Activated CD4-positive, CD25-positive, alpha-beta regulatory T cell treated with anti-CD3 and anti-CD28 coated beads, Interleukin-2, amount 50 U/mL, for 72 hours (primary cell): ENCODE results near the gene CDC45.

Source experiments
- DNase-seq: peaks from one replicate; pipeline ENCODE4 v3.0.0; 2021

Gene CDC45

GRCh38 chr22:19448076-19448607, 31.6 kb upstream of the CDC45 start:
- peak; percentile 34 for DNase-seq

GRCh38 chr22:19448739-19449421, 30.8 kb upstream of the CDC45 start:
- peak; percentile 49 for DNase-seq

- no peak for DNase-seq
Observed at GRCh38 chr22:19449422-19449767, 30.3 kb upstream of the CDC45 start.

DNA sequence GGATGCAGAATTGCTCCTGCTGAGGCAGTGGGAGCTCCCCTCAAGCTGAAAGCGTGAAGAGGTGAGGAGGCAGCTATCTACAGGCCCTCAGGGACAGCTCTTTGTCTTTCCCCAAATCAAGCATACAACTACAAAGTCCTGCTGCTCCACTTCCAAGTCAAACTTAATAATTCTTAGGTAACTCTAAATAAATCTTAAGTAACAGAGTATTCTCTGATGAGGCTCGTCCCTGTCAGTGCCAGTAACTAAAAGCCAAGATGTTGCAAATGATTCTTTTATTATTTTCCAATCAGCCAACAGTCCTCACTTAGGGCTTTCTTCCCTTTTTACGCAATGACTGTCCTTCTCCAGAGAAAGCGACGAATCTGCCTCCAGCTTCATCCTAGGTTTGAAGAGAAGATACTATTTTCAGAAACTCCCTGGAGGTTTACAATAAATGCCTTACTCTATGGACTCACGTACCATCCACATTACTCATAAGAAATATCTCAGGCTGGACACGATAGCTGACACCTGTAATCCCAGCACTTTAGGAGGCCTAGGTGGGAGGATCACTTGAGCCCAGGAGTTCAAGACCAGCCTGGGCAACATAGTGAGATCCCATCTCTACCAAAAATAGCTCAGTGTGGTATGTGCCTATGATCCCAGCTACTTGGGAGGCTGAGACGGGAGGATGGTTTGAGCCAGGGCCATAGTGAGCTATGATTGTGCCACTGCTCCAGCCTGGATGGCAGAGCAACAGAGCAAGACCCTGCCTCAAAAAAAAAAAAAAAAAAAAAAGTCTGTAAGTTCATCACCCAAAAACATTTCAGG, 29.2 kb upstream of the CDC45 start:
- DNase-seq: no peak

DNA sequence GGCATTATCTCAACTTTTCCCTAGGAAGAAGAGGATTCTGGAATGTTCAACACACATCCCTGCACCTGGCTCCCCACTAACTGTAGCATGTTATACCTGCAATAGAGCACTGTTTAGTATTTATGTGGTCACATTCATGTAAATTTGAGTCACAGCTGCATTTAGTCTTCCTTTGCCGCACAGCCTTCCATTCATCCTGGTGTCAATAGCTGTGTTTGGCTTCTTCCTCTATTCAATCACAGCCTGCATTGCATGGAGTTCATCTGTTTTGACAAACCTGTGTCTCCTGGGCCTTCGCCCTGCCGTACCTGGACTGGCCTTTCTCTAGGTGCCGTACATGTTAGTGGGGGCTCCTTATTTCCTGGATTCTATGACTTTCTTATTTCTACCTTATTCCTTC, 28.1 kb upstream of the CDC45 start:
- DNase-seq: no peak

GRCh38 chr22:19453718-19454117, 26.0 kb upstream of the CDC45 start:
- no peak for DNase-seq

- no peak for DNase-seq
Observed at GRCh38 chr22:19454156-19454555, 25.6 kb upstream of the CDC45 start.

DNA sequence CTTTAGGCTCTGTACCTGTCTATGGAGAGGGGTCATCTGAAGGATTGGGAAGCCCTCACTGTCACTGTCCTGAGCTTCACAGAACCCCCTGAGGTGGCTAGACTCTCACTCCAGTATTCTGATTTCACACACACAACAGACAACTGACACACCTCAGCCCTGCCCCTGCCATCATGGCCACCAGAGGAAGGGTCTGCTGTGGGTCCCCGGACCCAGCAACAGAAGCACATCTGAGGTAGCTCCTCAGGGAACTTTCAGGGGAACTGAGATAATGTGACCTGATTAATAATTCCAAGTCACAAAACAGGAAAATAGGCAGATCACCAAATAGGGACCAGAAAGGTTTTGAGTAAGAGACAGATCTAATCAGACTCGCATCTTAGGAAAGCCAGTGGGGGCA, 24.7 kb upstream of the CDC45 start:
- DNase-seq: no peak

GRCh38 chr22:19455585-19456370, 23.9 kb upstream of the CDC45 start:
- no peak for DNase-seq

GRCh38 chr22:19456541-19456940, 23.2 kb upstream of the CDC45 start:
- no peak for DNase-seq

GRCh38 chr22:19457828-19458428, 21.8 kb upstream of the CDC45 start:
- DNase-seq: no peak

DNA sequence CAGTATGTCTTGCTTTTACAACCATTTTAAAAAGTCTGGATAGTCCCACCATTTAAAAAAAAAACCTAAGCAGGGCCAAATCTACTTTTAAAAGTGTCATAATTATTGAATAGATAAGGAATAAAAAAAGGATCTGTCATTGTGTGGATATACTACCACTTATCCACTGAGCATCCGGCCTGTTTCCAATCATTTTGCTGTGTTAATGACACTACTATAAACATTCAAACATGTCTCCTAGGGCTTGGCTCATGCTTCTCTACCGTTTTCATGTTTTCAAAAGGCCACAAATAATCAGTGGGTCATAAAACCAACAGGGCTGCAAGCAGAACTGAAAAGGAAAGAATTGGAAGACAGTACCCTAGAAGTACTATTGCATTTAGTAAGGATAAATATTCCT, 19.7 kb upstream of the CDC45 start:
- no peak for DNase-seq

DNA sequence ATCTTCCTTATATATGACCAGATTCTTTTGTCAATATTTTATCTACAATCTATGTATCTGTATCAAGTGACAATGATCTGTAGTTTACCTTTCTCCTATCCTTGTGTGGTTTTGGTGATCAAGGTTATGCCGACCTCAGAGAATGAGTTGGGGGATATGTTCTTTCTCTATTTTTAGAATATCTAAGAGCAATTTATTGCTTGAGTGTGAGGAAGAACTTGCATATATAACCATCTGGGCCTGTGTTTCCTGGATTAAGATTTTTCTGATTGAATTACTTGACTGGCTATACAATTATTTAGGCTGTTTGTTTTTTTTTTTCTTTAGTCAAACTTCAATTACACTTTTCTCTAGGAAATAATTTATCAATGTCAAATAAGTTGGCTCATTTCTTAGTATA, 18.2 kb upstream of the CDC45 start:
- DNase-seq: no peak

GRCh38 chr22:19463008-19463407, 16.7 kb upstream of the CDC45 start:
- DNase-seq: no peak

- DNase-seq: no peak
Observed at GRCh38 chr22:19463491-19464469, 15.9 kb upstream of the CDC45 start.

- no peak for DNase-seq
Observed at GRCh38 chr22:19464546-19464945, 15.2 kb upstream of the CDC45 start.

DNA sequence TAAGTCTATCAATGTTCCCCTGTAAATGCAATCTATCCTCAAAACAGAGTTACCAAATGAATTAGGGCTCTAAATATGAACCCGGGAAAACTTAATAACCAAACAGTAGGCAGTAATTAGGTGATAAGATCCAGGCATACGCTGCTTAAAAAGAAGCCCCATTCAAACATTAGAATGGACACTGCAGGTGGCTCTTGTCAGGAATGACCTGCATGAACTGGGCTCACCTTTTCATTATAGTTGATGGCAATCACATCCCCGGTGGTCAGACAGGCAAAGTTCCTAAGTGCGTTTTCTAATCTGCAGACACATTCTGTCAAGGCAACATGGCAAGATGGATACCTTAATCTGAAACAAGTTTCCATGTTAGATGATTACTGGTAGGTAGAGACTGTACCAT, 14.7 kb upstream of the CDC45 start:
- DNase-seq: no peak

DNA sequence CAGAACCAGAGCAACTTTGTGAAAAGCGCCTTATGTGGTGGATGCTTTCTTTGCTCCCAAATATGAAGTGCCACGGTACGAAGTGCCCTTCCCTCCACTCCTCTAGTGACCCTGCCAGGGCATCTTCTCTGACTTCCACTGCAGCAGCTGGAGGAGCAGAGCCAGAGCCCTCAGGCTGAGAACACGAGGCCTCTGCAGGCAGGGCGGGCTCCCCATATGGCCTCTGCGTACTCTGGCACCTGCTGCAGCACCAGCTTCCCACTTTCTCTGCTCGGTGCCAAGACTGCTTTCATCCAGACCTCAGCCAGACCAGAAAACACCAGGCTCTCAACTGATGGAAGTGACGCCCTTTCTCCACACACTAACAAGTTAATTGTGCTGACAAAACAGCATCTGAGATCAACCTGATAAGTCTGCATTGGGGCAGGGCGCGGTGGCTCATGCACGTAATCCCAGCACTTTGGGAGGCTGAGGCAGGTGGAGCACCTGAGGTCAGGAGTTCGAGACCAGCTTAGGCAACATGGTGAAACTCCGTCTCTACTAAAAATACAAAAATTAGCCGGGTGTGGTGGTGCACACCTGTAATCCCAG, 13.5 kb upstream of the CDC45 start:
- DNase-seq: no peak

GRCh38 chr22:19466848-19467752, 12.6 kb upstream of the CDC45 start:
- no peak for DNase-seq

DNA sequence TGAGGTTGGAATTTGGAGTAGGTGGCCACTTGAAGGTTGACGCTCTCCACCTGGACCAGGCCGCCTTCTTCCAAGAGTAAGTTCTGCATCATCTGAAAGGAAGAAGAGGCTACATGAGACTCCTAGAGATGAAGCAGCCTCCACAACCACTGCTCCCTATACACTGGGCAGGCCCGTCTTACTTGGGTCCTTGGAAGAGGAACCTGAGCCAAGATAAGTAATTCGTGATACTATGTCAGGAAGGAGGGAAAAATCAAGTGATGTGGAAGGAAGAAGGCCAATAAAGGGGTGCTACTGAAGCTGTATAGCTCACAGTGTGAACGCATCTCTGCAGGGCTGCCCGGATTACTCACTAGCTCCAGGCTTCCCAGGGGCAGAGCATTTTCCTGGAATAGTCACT, 11.8 kb upstream of the CDC45 start:
- no peak for DNase-seq
